Astrocyte (in vitro differentiated cells and primary cell): Measurements from ENCODE around the gene CDHR2. TPM values are rescaled to one million over a fixed set of nuclear protein-coding genes. Genes with fewer than 3 reads are reported as not detected.
A peak's percentile ranks its signal among the peaks of the same experiment; 100 is the strongest.

ENCODE experiments used
- DNase-seq: peaks from one replicate; pipeline ENCODE4 v3.0.0-alpha.2; 2010; ENCODE audit warnings: low read depth
- FAIRE-seq: peaks from 2 replicates; lab custom pipeline; 2011; peaks lifted over from hg19 to GRCh38; lab: Jason Lieb, UNC
- H2AFZ ChIP-seq: 2 replicates; pipeline ENCODE4 v1.6.0; 2012; ENCODE audit warnings: low read depth, low read length, inconsistent platforms
- H3K27ac ChIP-seq: 2 replicates; pipeline ENCODE4 v1.5.1; 2011; ENCODE audit warnings: low read depth, low read length, inconsistent platforms
- H3K27me3 ChIP-seq: 2 replicates; pipeline ENCODE4 v1.6.0; 2011; ENCODE audit warnings: low read length, inconsistent platforms; ENCODE audit not compliant: insufficient read depth
- H3K36me3 ChIP-seq: 2 replicates; pipeline ENCODE4 v1.5.1; 2011; ENCODE audit warnings: low read length, inconsistent platforms; ENCODE audit not compliant: insufficient read depth
- H3K4me1 ChIP-seq: 2 replicates; pipeline ENCODE4 v1.5.1; 2011; ENCODE audit warnings: low read length, inconsistent platforms; ENCODE audit not compliant: insufficient read depth
- H3K4me2 ChIP-seq: 2 replicates; pipeline ENCODE4 v1.6.0; 2012; ENCODE audit warnings: low read length, inconsistent platforms
- H3K4me3 ChIP-seq: 2 replicates; pipeline ENCODE4 v1.5.1; 2011; ENCODE audit warnings: low read depth, mild to moderate bottlenecking, low read length, inconsistent platforms; ENCODE audit not compliant: insufficient read depth
- H3K79me2 ChIP-seq: 2 replicates; pipeline ENCODE4 v1.6.0; 2012; ENCODE audit warnings: mild to moderate bottlenecking, low read length, inconsistent platforms; ENCODE audit not compliant: insufficient read depth
- H3K9ac ChIP-seq: 2 replicates; pipeline ENCODE4 v1.6.0; 2012; ENCODE audit warnings: mild to moderate bottlenecking, low read length, inconsistent platforms
- H3K9me3 ChIP-seq: 2 replicates; pipeline ENCODE4 v1.5.1; 2012; ENCODE audit warnings: low read depth, mild to moderate bottlenecking, low read length, inconsistent platforms; ENCODE audit not compliant: insufficient read depth
- H4K20me1 ChIP-seq: 2 replicates; pipeline ENCODE4 v1.6.0; 2012; ENCODE audit warnings: low read length, inconsistent platforms; ENCODE audit not compliant: insufficient read depth
- H3K27ac Mint-ChIP-seq: one replicate; pipeline ENCODE4 v1.8.0; 2021; ENCODE audit warnings: mild to moderate bottlenecking, mixed read lengths; ENCODE audit not compliant: unreplicated experiment
- H3K27me3 Mint-ChIP-seq: one replicate; pipeline ENCODE4 v1.8.0; 2021; ENCODE audit warnings: low read depth, mixed read lengths; ENCODE audit not compliant: unreplicated experiment
- H3K36me3 Mint-ChIP-seq: one replicate; pipeline ENCODE4 v1.8.0; 2021; ENCODE audit warnings: low read depth, mixed read lengths; ENCODE audit not compliant: unreplicated experiment
- H3K4me1 Mint-ChIP-seq: one replicate; pipeline ENCODE4 v1.8.0; 2021; ENCODE audit warnings: low read depth, mixed read lengths; ENCODE audit not compliant: unreplicated experiment
- H3K4me3 Mint-ChIP-seq: one replicate; pipeline ENCODE4 v1.8.0; 2021; ENCODE audit warnings: mild to moderate bottlenecking, moderate library complexity, mixed read lengths; ENCODE audit not compliant: unreplicated experiment
- H3K9me3 Mint-ChIP-seq: one replicate; pipeline ENCODE4 v1.8.0; 2021; ENCODE audit warnings: mild to moderate bottlenecking, mixed read lengths; ENCODE audit not compliant: unreplicated experiment
- EZH2 ChIP-seq: IDR thresholded peaks from 2 replicates; pipeline ENCODE4 v1.6.1; 2012; ENCODE audit warnings: mild to moderate bottlenecking, low read length, inconsistent platforms; ENCODE audit not compliant: insufficient read depth
- total RNA-seq: library from RNA; stranded (reverse); gene quantifications from 2 replicates; pipeline ENCODE4 v1.2.1, GENCODE V29; 2021
- TF ChIP-seq, protein P1 (sequence below): IDR thresholded peaks from 2 replicates; pipeline ENCODE4 v1.5.1; 2011; ENCODE audit warnings: low read depth, mild to moderate bottlenecking, inconsistent platforms, low read length, moderate library complexity; ENCODE audit not compliant: insufficient read depth

CDHR2 gene
- total RNA-seq, 1 donor from 2014 or later: 0.43 TPM

DNA sequence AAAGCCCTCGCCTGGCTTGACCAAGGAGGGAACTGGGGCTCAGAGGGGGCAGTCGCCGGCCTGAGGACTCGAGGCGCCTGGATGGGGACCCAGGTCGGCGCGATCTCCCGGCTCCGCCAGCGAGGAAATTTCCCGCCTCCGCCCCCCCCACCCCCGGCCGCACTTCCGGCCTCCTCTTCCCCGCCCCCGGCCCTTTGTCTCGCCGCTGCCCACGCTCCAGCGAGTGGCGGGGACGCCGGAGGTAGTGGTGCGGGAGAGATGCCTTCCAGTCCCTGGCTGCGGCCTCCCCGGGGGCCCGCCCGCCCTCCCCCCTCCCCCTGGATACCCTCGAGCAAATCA is 61.3 kb downstream of the CDHR2 start:
- Histone ChIP-seq H3K27ac (no peak overlapping the region), H4K20me1 (peaks cover 31% of the 10 kb centered on the region), H2AFZ (peak overlapping the region; percentile 69), H3K27me3 (no peaks in the 10 kb centered on the region), H3K4me3 (peak overlapping the region; percentile 56), H3K79me2 (peaks cover 9% of the 10 kb centered on the region), H3K4me1 (peaks cover 25% of the 10 kb centered on the region), H3K9me3 (no peaks in the 10 kb centered on the region), H3K4me2 (peak overlapping the region; percentile 90), H3K36me3 (no peaks in the 10 kb centered on the region), H3K9ac (peak overlapping the region; percentile 26)
- H3K36me3 Mint-ChIP-seq: no peaks in the 10 kb centered on the region
- DNase-seq: no peak
- H3K27ac Mint-ChIP-seq: no peak overlapping the region
- TF ChIP-seq, protein P1, sequence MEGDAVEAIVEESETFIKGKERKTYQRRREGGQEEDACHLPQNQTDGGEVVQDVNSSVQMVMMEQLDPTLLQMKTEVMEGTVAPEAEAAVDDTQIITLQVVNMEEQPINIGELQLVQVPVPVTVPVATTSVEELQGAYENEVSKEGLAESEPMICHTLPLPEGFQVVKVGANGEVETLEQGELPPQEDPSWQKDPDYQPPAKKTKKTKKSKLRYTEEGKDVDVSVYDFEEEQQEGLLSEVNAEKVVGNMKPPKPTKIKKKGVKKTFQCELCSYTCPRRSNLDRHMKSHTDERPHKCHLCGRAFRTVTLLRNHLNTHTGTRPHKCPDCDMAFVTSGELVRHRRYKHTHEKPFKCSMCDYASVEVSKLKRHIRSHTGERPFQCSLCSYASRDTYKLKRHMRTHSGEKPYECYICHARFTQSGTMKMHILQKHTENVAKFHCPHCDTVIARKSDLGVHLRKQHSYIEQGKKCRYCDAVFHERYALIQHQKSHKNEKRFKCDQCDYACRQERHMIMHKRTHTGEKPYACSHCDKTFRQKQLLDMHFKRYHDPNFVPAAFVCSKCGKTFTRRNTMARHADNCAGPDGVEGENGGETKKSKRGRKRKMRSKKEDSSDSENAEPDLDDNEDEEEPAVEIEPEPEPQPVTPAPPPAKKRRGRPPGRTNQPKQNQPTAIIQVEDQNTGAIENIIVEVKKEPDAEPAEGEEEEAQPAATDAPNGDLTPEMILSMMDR: no peak
- no peak for TF ChIP-seq EZH2
- H3K9me3 Mint-ChIP-seq: no peaks in the 10 kb centered on the region
- no peak for FAIRE-seq
- H3K4me3 Mint-ChIP-seq: peak overlapping the region; percentile 74
- peaks cover 28% of the 10 kb centered on the region for H3K4me1 Mint-ChIP-seq
- H3K27me3 Mint-ChIP-seq: peaks cover 8% of the 10 kb centered on the region

DNA sequence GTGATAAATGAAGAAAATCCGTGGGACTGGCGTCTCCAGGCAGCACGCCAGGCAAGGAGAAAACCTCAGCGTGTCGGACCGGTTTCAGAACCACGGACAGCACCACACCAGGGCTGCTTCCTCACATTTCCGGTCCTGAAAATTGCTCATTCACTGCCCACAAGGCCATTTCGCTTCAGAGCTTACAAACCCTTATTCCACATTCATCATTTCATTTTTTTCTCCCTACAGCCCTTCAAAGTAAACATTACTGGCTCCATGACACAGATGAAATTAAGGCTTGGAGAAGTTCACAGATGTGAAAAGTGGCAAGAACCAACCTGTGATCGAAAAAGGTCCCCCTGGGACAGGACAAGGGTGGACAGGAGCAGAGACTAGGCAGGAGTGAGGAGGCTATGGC is 62.3 kb downstream of the CDHR2 start:
- Histone ChIP-seq H3K36me3 (no peaks in the 10 kb centered on the region), H3K4me3 (no peak overlapping the region), H3K9ac (no peak overlapping the region), H3K27ac (no peak overlapping the region), H3K4me2 (no peak overlapping the region), H2AFZ (no peak overlapping the region), H4K20me1 (peaks cover 28% of the 10 kb centered on the region), H3K79me2 (peaks cover 9% of the 10 kb centered on the region), H3K9me3 (no peaks in the 10 kb centered on the region), H3K27me3 (no peaks in the 10 kb centered on the region), H3K4me1 (peaks cover 31% of the 10 kb centered on the region)
- Mint-ChIP-seq H3K27ac (no peak overlapping the region), H3K36me3 (no peaks in the 10 kb centered on the region), H3K4me3 (peak overlapping the region; percentile 30), H3K27me3 (peaks cover 8% of the 10 kb centered on the region), H3K4me1 (peaks cover 36% of the 10 kb centered on the region), H3K9me3 (no peaks in the 10 kb centered on the region)
- peak; percentile 76 for DNase-seq
- TF ChIP-seq, protein P1: no peak
- TF ChIP-seq EZH2: no peak
- peak; percentile 17 for FAIRE-seq

DNA sequence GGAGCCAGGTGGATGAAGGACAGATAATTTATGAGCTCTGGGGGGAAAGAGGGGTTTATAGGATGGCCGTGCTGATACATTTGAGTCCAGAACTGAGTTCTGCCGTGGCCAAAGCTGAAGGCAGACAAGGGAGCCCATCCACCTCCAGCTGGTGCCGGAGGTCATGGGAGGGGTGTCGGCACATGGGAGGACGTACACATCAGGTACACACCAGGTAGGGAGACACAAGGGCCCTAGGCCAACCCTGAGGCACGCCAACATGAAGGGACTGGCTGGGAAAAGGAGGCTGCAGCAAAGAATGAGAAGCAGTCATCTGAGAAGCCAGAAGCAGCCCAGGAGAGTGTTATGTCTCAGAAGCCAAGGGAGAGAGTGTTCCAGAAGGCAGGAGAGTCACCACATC is 62.9 kb downstream of the CDHR2 start:
- Mint-ChIP-seq H3K9me3 (no peaks in the 10 kb centered on the region), H3K27ac (no peak overlapping the region), H3K4me1 (peaks cover 41% of the 10 kb centered on the region), H3K4me3 (no peak overlapping the region), H3K27me3 (peaks cover 8% of the 10 kb centered on the region), H3K36me3 (no peaks in the 10 kb centered on the region)
- DNase-seq (no peak), FAIRE-seq (no peak)
- Histone ChIP-seq H3K36me3 (no peaks in the 10 kb centered on the region), H3K9me3 (no peaks in the 10 kb centered on the region), H3K4me1 (peaks cover 31% of the 10 kb centered on the region), H2AFZ (no peak overlapping the region), H3K9ac (no peak overlapping the region), H3K4me3 (no peak overlapping the region), H3K27ac (no peak overlapping the region), H3K27me3 (no peaks in the 10 kb centered on the region), H3K79me2 (peaks cover 9% of the 10 kb centered on the region), H4K20me1 (peaks cover 22% of the 10 kb centered on the region), H3K4me2 (no peak overlapping the region)
- no peak for TF ChIP-seq EZH2
- TF ChIP-seq, protein P1: no peak
